ENCODE data around the gene TNK2. TPM values are rescaled to one million over a fixed set of nuclear protein-coding genes. Genes with fewer than 3 reads are reported as not detected.

Gene TNK2
- total and polyA plus RNA-seq, 2 of the 8 experiments (the other 6 are each of a cell fraction or from before 2014, with no cell fraction given), result 10.4 to 33.9 TPM

- Histone ChIP-seq H3K14ac (ENCODE audit: insufficient read length) (no peak overlapping the region), H3K79me1 (ENCODE audit: low read depth, low read length) (peaks cover 3% of the 10 kb centered on the region), H4K5ac (ENCODE audit: insufficient read length, low read depth, low read length) (no peak overlapping the region), H3K4me2 (ENCODE audit: insufficient read depth in 1 of 2, low read depth in 2 of 2, low read length in 2 of 2) (no peak overlapping the region), H2BK15ac (ENCODE audit: low read length) (no peak overlapping the region), H2BK120ac (replicated peaks; ENCODE audit: low read depth, low read length) (no peak overlapping the region), H3K4me3 (ENCODE audit: extremely low read depth in 1 of 4, insufficient read depth in 2 of 4, low read depth in 3 of 4, low read length in 4 of 4) (no peak overlapping the region), H3K36me3 (ENCODE audit: control insufficient read depth in 2 of 4, insufficient read depth in 4 of 4, low read length in 3 of 4) (peaks cover 0 to 5% (median 0%) of the 10 kb centered on the region in 4 experiments; a peak in 3 of 8 replicates), H4K20me1 (replicated peaks in 1 of 2; ENCODE audit: control insufficient read depth in 1 of 2, insufficient read depth in 2 of 2, low read length in 2 of 2) (peaks cover 3 to 11% of the 10 kb centered on the region in 2 experiments), H3K18ac (ENCODE audit: extremely low read depth, low read length) (0 out of 2 replicates have a peak overlapping the region, but pooled peaks have one; percentile 24), H2BK12ac (ENCODE audit: low read depth, low read length) (no peak overlapping the region), H4K8ac (ENCODE audit: extremely low read depth, insufficient read depth, low read length) (no peak overlapping the region; the same call in 1 of the 2 replicates), H3K23me2 (ENCODE audit: low read depth, low read length) (no peaks in the 10 kb centered on the region), H3K79me2 (ENCODE audit: control insufficient read depth in 1 of 2, insufficient read depth in 2 of 2, low read length in 2 of 2) (no peaks in the 10 kb centered on the region), H3K9ac (replicated peaks in 1 of 4; ENCODE audit: extremely low read depth in 1 of 4, low read depth in 3 of 4, low read length in 3 of 4) (no peak overlapping the region), H3K56ac (replicated peaks; ENCODE audit: insufficient read length, low read depth, low read length) (no peak overlapping the region), H3K23ac (ENCODE audit: insufficient read length) (no peak overlapping the region), H3K27me3 (replicated peaks in 1 of 4; ENCODE audit: control insufficient read depth in 3 of 4, extremely low read depth in 1 of 4, insufficient read depth in 3 of 4, low read length in 3 of 4) (no peaks in the 10 kb centered on the region), H2BK20ac (ENCODE audit: low read length) (no peak overlapping the region), H2BK5ac (ENCODE audit: low read depth, low read length) (peak overlapping the region; percentile 67), H3K4me1 (replicated peaks in 1 of 4; ENCODE audit: control insufficient read depth in 3 of 4, insufficient read depth in 4 of 4, low read length in 3 of 4) (peaks cover 1 to 20% (median 8%) of the 10 kb centered on the region in 4 experiments; a peak in 6 of 7 replicates), H3K9me3 (ENCODE audit: insufficient read depth in 2 of 2, low read depth in 1 of 2, low read length in 1 of 2) (no peaks in the 10 kb centered on the region; a peak in 1 of 4 replicates), H3K4ac (replicated peaks; ENCODE audit: insufficient read length, low read depth, low read length) (no peak overlapping the region), H3K27ac (ENCODE audit: low read depth, low read length) (no peak overlapping the region), H4K91ac (replicated peaks; ENCODE audit: insufficient read length, low read length) (peak overlapping the region; percentile 15), H2AFZ (ENCODE audit: low read length) (no peak overlapping the region), H2AK5ac (ENCODE audit: low read depth, low read length) (no peak overlapping the region)
- CTCF ChIA-PET (ENCODE audit: partially characterized antibody), result interaction anchor here (0.7 to 23.1 kb wide), 8 partner anchors 8 to 48 kb away, joined by 3 to 499 read pairs (median 4); partner anchors contain the start of gene TNK2
- FAIRE-seq (no peak), DNase-seq (ENCODE audit: low read depth in 1 of 2, low spot score in 2 of 2) (no peak)
- POLR2A ChIA-PET (ENCODE audit: partially characterized antibody), result no interaction called here
- WGBS, 2 experiments (ENCODE audit: extremely low coverage in 1 of 2, insufficient coverage in 1 of 2, insufficient read length in 1 of 2, insufficient replicate concordance in 2 of 2, low coverage in 1 of 2, low lambda C conversion rate in 2 of 2, missing lambda C conversion rate in 1 of 2), result 89% methylated on average over 30 of the region's 34 CpGs; no CpG with 5 or more reads in 1 of the 2 experiments
- TF ChIP-seq RBBP5 (IDR thresholded peaks at IDR 0.05; ENCODE audit: borderline replicate concordance, low read depth, low read length) (no peak), ASH2L (IDR thresholded peaks at IDR 0.05; ENCODE audit: low read length) (no peak), SRF (IDR thresholded peaks at IDR 0.05; ENCODE audit: low read depth, low read length) (no peak), NANOG (IDR thresholded peaks at IDR 0.05; ENCODE audit: insufficient read depth, low read depth, low read length, poor library complexity, severe bottlenecking) (no peak), SAP30 (IDR thresholded peaks at IDR 0.05; ENCODE audit: insufficient read depth, insufficient replicate concordance, low read length) (no peak), CREB1 (IDR thresholded peaks at IDR 0.05) (no peak), SIN3A (conservative IDR thresholded peaks at IDR 0.05 in 1 of 2, IDR thresholded peaks at IDR 0.05 in 1 of 2; ENCODE audit: low read depth in 1 of 2, low read length in 2 of 2) (no peak), JUN (IDR thresholded peaks at IDR 0.05; ENCODE audit: low read depth, low read length) (no peak), E2F6 (IDR thresholded peaks at IDR 0.05) (no peak), GTF2F1 (IDR thresholded peaks at IDR 0.05; ENCODE audit: borderline replicate concordance, low read depth, low read length) (no peak)
Observed at GRCh38 chr3:195886181-195887141, 21.9 kb downstream of the TNK2 start.
